ENCODE results near the gene GLB1L2.

DNA sequence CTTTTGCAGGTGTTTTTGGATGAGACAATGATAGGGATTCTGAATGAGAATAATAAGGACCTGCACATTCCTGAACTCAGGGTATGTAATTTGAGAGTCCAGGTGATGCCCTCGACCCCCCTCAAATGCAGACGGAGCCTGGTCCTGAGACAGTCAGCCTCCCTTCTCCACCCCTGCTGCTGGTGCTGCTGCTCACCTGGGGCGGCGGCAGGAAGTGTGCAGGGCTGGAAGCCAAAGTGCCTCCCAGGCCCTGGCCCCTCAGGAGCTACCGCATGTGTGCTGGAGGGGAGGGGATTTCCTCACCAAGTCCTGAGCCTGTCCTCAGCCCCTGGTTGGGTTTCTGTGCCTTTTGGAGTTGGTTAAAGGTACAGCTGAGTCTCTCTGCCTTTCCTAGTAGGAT, 19.0 kb upstream of the GLB1L2 start:
- TF ChIP-seq ZNF782 (CRISPR knock-in tag; IDR thresholded peaks at IDR 0.05; ENCODE audit: borderline replicate concordance) = no peak
- TF ChIP-seq ZBTB8A (CRISPR knock-in tag; IDR thresholded peaks at IDR 0.05; ENCODE audit: borderline replicate concordance, low read depth) = no peak
- no peak for TF ChIP-seq CAMTA2 (CRISPR knock-in tag; IDR thresholded peaks at IDR 0.05; ENCODE audit: borderline replicate concordance)
- no peak for TF ChIP-seq RAD21 (CRISPR knock-in tag; IDR thresholded peaks at IDR 0.05)
- TF ChIP-seq, protein P1, sequence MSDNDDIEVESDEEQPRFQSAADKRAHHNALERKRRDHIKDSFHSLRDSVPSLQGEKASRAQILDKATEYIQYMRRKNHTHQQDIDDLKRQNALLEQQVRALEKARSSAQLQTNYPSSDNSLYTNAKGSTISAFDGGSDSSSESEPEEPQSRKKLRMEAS (IDR thresholded peaks at IDR 0.05) = no peak
- no peak for TF ChIP-seq RELA (CRISPR knock-in tag; IDR thresholded peaks at IDR 0.05)
